Activated gamma-delta T cell treated with anti-CD3 and anti-CD28 coated beads, Interleukin-2, amount 50 U/mL, for 16 hours (primary cell): Measurements from ENCODE around the gene ZNF626.
A peak's percentile ranks its signal among the peaks of the same experiment; 100 is the strongest.
"Not testable (repeated sequence)": the region's sequence is repeated elsewhere in the genome, so short reads cannot be mapped to it uniquely, and the experiment has no call there.

ENCODE experiments used
- DNase-seq: peaks from one replicate; pipeline ENCODE4 v3.0.0-alpha.2; 2020; ENCODE audit warnings: low read depth

The ZNF626 gene

DNA sequence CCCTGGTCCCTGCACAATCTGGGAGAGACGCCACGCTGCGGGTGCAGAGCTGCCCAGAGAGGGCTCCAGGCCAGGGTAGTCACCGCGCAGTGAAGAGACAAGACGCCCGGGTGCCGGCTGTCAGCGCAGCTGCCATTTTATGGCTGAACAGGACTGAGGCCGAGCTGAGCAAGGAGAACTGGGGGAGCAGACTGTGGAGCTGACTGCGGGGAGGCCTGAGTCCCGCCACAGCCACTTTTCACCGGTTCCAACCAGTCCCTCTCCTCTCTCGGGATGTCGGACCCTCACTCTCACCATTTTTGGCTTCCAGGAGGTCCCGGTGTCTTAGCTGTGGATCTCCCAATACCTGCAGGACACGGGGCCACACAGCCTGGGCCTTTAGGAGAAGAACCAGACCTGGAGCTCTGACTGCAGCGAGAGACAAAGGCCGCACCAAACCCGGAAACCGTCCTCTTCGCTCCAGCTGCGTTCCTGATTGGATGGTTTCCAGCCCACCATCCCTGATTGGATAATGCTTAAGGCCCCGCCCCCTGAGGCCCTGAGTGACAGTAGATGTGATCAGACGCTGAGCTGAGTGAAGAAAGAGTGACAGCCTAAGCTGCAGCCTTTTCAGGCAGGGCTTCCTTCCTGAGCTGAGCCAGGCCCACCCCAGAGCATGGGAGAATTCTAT, at the start of gene ZNF626:
Gene ZNF626, minus strand, starts transcription at position 422 of the 670 bp plus-strand sequence. Its CDS starts 125 bp downstream, at position 297.
- peak; percentile 89 for DNase-seq

DNA sequence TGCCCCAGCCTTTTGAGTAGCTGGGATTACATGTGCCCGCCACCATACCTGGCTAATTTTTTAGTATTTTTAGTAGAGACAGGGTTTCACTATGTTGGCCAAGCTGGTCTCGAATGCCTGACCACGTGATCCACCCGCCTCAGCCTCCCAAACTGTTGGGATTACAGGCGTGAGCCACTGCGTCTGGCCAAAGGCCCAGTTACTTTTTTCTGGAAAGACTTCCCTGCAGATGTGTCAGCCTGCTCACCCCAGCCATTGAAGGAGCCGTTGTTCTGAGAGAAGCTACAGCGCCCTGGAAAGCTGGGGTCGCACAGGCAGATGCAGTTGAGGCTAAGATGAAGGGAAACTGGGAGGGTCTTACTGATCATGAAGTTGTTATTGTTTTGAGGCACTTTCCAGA, 7.9 kb upstream of the ZNF626 start:
- no peak for DNase-seq

DNA sequence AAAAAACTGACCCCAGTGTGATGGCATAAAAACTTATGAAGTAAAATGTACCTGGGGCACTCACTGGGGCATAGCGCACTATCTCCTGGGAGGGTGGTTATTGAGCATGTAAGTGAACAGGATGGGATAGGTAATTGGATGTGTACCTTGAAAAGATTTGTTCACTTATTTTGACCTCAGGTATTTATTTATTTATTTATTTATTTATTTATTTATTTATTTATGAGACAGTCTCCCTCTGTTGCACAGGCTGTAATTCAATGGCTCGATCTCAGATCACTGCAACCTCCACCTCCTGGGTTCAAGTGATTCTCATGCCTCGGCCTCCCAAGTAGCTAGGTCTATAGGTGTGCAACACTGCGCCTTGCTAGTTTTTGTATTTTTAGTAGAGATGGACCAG, 5.9 kb upstream of the ZNF626 start:
- no peak for DNase-seq

DNA sequence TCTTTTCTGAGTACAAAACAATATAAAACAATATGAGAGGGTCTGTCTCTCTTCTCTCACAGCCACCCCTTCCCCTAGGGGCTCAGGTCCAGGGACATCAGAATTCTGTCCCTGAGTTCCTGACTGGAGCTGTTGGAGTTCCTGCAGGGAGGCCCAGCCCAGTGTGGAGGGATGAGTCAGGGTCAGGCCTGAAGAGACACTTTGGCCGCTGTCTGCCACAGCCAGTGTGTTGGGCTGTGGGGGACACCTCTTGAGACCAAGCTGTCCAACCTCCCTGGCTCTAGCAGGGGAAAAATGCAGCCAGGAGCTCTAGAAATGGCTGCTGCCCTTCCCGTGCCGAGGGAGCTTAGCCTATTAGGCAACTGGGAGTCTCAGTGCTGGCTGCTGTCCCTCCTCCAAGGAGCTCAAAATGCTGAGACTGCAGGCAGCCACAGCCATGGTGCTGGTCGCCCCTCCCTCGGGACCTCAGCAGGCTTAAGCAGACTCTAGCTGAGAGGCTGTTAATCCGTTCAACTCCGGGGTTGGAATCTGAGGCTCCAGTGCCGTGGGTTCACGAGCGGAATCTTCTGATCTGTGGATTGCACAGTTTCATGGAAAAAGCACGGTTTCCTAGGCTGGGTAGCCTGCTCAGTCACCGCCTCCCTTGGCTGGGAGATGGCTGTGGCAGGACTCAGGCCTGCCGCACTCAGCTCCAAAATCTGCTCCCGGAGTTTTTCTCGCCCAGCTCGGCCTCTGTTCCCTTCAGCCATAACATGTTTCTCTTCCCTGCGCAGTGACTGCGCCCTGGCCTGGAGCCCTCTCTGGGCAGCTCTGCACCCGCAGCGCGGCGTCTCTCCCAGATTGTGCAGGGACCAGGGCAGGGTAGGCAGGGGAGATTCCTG, 3.8 kb upstream of the ZNF626 start:
- no peak for DNase-seq

GRCh38 chr19:20664475-20664874, 3.1 kb upstream of the ZNF626 start:
- DNase-seq = not testable (repeated sequence)

- DNase-seq = no peak
Observed at GRCh38 chr19:20662421-20663105, 1.2 kb upstream of the ZNF626 start.

DNA sequence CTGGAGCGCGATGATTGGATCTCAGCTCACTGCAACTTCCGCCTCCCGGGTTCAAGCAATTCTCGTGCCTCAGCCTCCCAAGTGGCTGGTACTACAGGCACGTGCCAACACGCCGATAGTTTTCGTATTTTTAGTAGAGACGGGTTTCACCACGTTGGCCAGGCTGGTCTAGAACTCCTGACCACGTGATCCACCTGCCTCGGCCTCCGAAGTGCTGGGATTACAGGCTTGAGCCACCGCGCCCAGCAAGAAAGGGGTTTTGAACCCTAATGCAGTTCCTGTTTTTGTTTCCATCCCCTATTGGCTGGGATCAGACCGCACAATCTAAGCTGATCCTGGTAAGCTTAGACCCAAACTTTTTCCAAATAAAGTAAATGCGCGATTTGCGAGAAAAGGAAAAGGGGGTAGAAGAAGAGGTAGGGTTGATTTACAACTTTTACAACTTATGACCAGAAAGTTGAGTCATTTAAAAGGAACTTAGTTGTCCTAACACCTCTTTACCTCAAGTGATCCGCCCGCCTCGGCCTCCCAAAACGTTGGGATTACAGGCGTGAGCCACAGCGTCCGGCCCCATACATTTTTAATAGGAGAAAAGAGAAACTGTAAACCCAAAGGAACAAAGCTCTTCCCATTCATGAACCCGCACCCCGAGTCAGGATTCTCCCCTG, 764 bp downstream of the ZNF626 start:
- no peak for DNase-seq

DNA sequence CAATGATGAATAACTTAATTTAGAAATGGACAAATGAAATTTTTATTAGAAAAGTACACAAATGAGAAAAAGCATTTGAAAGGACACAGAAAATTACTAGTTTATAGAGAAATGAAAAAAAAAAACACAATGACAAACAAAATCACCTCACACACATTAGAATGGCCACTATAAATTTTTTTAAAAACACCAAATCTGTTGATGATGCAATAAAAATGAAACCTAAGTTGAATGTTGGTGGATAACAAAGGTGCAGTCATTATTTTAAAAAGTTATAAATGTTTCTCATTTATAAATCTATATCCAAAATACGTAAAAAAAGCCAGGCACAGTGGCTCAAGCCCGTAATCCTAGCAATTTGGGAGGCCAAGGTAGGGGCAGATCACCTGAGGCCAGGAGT, 20.8 kb downstream of the ZNF626 start:
- DNase-seq = no peak

- no peak for DNase-seq
Observed at GRCh38 chr19:20640023-20640422, 21.3 kb downstream of the ZNF626 start.

- not testable (repeated sequence) for DNase-seq
Observed at GRCh38 chr19:20624560-20624959, 36.8 kb downstream of the ZNF626 start.

DNA sequence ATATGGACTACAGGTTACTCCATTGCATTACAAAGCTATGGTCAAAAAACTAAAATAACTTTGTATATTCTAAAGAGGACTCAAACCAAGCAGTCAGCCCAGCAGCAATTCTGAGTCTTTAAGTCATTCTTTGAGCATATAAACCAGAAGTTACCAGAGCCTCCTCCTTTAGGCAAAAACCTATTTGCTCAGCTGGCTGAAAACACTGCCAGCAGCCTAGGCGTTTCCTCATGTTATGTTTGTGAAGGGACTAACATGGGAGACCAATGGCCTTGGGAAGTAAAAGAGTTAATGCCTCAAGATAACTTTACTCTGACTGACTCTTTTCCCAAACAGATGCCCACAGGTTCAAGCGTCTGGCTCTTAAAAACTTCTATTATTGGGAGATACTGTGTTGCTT, 45.3 kb downstream of the ZNF626 start:
- no peak for DNase-seq

GRCh38 chr19:20614971-20615370, 46.4 kb downstream of the ZNF626 start:
- DNase-seq = not testable (repeated sequence)

DNA sequence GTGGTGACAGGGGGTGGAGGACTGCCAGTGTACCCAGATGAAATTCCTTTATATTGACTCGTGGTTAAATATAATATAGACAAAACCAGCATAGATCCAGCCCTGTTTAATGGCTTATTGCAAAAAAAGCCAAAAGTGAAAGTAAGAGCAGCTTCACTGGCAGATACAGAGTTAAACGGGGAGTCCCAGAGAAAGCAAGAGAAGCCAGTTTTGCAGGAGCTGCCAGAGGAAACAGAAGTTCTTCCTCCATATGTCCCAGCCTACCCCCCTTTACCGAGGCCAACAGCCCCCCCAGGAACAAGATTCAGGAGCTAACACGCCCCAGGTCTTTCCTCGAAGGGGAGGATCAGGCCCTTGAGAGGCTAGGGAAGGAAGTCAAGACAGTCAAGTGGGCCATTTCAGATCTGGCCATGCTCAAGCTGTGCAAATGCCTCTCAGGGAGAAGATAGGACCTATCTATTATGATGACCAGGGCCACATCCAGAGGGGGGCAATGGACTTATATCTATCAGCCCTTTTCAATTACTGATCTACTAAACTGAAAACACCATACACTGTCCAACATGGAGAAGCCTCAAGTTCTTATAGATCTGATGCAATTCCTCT, 48.6 kb downstream of the ZNF626 start:
- no peak for DNase-seq

GRCh38 chr19:20611866-20612265, 49.5 kb downstream of the ZNF626 start:
- DNase-seq = no peak

DNA sequence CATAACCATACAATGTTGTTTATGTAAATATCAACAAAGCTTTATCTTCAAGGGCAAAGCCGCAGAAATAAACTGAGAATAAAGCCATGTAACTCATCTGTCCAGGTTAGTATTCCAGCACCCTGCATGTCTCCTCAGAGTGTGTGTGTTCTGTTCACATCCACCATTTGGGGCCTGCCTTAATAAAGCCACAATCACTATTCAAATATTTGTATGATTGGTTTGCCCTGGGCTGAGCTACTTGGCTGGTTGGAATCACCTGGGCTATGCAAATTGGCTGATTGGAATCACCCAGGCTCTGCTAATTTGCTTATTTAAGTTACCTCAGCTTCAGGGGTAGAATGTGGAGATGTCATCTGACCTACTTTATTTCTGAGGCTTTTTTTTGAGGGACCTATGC, 53.4 kb downstream of the ZNF626 start:
- DNase-seq = no peak
